CD14-positive monocyte (primary cell): ENCODE data around the gene SNAI3. TPM values are rescaled to one million over a fixed set of nuclear protein-coding genes. Genes with fewer than 3 reads are reported as not detected.

Experiments used
- DNase-seq, 3 donors: peaks; one replicate each; pipeline ENCODE4 v3.0.0-alpha.2; 2011 to 2022
- H2AFZ ChIP-seq: 2 replicates; pipeline ENCODE4 v1.6.0; 2012; ENCODE audit warnings: mild to moderate bottlenecking, low read depth, low read length, inconsistent platforms; ENCODE audit not compliant: insufficient read depth, poor library complexity, severe bottlenecking
- H3K27ac ChIP-seq, 2 donors: 1 replicate in 1 of 2; 2 replicates in 1 of 2; pipeline ENCODE4 v1.5.1; 2012 to 2013; ENCODE audit warnings: low read length in 2 of 2, control low read depth in 1 of 2, inconsistent platforms in 1 of 2, low read depth in 1 of 2, mild to moderate bottlenecking in 1 of 2
- H3K27me3 ChIP-seq, 2 donors: one replicate each; pipeline versions ENCODE4 v1.6.0 to v1.6.1; 2011 to 2013; ENCODE audit warnings: low read length in 2 of 2; ENCODE audit not compliant: control insufficient read depth in 2 of 2, insufficient read depth in 2 of 2
- H3K36me3 ChIP-seq, 2 donors: replicated peaks in 1 of 2; 1 replicate in 1 of 2; 2 replicates in 1 of 2; pipeline versions ENCODE4 v1.5.1 to v1.6.1; 2012 to 2013; ENCODE audit warnings: low read length in 2 of 2, control low read depth in 1 of 2, inconsistent platforms in 1 of 2, mild to moderate bottlenecking in 1 of 2; ENCODE audit not compliant: insufficient read depth in 2 of 2, control insufficient read depth in 1 of 2
- H3K4me1 ChIP-seq, 2 donors: 1 replicate in 1 of 2; 2 replicates in 1 of 2; pipeline versions ENCODE4 v1.5.1 to v1.6.1; 2012 to 2013; ENCODE audit warnings: low read length in 2 of 2, control low read depth in 1 of 2, inconsistent platforms in 1 of 2, mild to moderate bottlenecking in 1 of 2, moderate library complexity in 1 of 2; ENCODE audit not compliant: insufficient read depth in 2 of 2, control insufficient read depth in 1 of 2
- H3K4me2 ChIP-seq: replicated peaks from 2 replicates; pipeline ENCODE3; 2012; ENCODE audit warnings: low read length, moderate library complexity, mild to moderate bottlenecking; ENCODE audit not compliant: poor library complexity, severe bottlenecking; ENCODE audit errors: extremely low read depth
- H3K4me3 ChIP-seq, 3 experiments: fragments of 200-600 bp in 1 of 3; sonication (generic) in 1 of 3; replicated peaks in 1 of 3; 1 replicate in 2 of 3; 2 replicates in 1 of 3; pipeline ENCODE4 v1.5.1; 2011 to 2013; ENCODE audit warnings: low read length in 3 of 3, mild to moderate bottlenecking in 3 of 3, control low read depth in 2 of 3, low read depth in 2 of 3, inconsistent platforms in 1 of 3, moderate library complexity in 1 of 3
- H3K79me2 ChIP-seq: 2 replicates; pipeline ENCODE4 v1.6.0; 2012; ENCODE audit warnings: mild to moderate bottlenecking, control low read depth, inconsistent platforms, low read length, moderate library complexity; ENCODE audit not compliant: insufficient read depth
- H3K9ac ChIP-seq: 2 replicates; pipeline ENCODE4 v1.6.0; 2017; ENCODE audit warnings: low read length, mild to moderate bottlenecking; ENCODE audit not compliant: insufficient read depth, poor library complexity, severe bottlenecking
- H3K9me3 ChIP-seq, 2 donors: replicated peaks in 1 of 2; 1 replicate in 1 of 2; 2 replicates in 1 of 2; pipeline versions ENCODE4 v1.5.1 to v1.6.1; 2012 to 2013; ENCODE audit warnings: low read length in 2 of 2, control low read depth in 1 of 2; ENCODE audit not compliant: control insufficient read depth in 1 of 2, insufficient read depth in 1 of 2
- H4K20me1 ChIP-seq: 2 replicates; pipeline ENCODE4 v1.6.0; 2012; ENCODE audit warnings: mild to moderate bottlenecking, low read length, control low read depth, moderate library complexity; ENCODE audit not compliant: insufficient read depth
- H3K27ac Mint-ChIP-seq, 7 donors: one replicate each; pipeline ENCODE4 v1.8.0; 2020; ENCODE audit warnings: mild to moderate bottlenecking in 7 of 7, mixed read lengths in 7 of 7, moderate library complexity in 6 of 7, inconsistent platforms in 2 of 7
- H3K27me3 Mint-ChIP-seq, 3 donors: one replicate each; pipeline ENCODE4 v1.8.0; 2021 to 2022; ENCODE audit warnings: low read depth in 3 of 3, mild to moderate bottlenecking in 3 of 3, mixed read lengths in 3 of 3, moderate library complexity in 3 of 3, inconsistent platforms in 1 of 3
- H3K36me3 Mint-ChIP-seq, 2 donors: one replicate each; pipeline ENCODE4 v1.8.0; 2020; ENCODE audit warnings: mixed read lengths in 2 of 2, inconsistent platforms in 1 of 2, mild to moderate bottlenecking in 1 of 2
- H3K4me1 Mint-ChIP-seq: one replicate; pipeline ENCODE4 v1.8.0; 2020; ENCODE audit warnings: mild to moderate bottlenecking, mixed read lengths
- H3K4me3 Mint-ChIP-seq, 2 donors: one replicate each; pipeline ENCODE4 v1.8.0; 2020; ENCODE audit warnings: mild to moderate bottlenecking in 2 of 2, mixed read lengths in 2 of 2, moderate library complexity in 1 of 2
- H3K9me3 Mint-ChIP-seq, 7 donors: one replicate each; pipeline ENCODE4 v1.8.0; 2020 to 2022; ENCODE audit warnings: mixed read lengths in 7 of 7, mild to moderate bottlenecking in 6 of 7, moderate library complexity in 6 of 7, inconsistent platforms in 2 of 7
- WGBS: methylation state at CpG from one replicate; pipeline ENCODE4 v1.1.5; 2013; ENCODE audit warnings: missing lambda C conversion rate; ENCODE audit not compliant: insufficient coverage; 5-methylcytosine and 5-hydroxymethylcytosine counted together
- intact Hi-C, 2 donors: fragments of 100-400 bp; cut with micrococcal nuclease; formaldehyde crosslinking; loops; one replicate each; pipeline versions ENCODE4 v1.15.0 to v1.15.1; 2023
- polyA plus RNA-seq, 3 donors: library from polyadenylated mRNA; depleted of rRNA in 1 of 3; unstranded in 2 of 3; stranded (reverse) in 1 of 3; fragments of 300-500 nt in 2 of 3; fragments of >200 nt in 1 of 3; fragmentation: Illumina TruSeq in 2 of 3; gene quantifications; 1 replicate in 2 of 3; 2 replicates in 1 of 3; pipeline ENCODE4 v1.2.3, GENCODE V29; 2012 to 2021
- TF ChIP-seq, protein P1 (sequence below): fragments of 200-600 bp; IDR thresholded peaks from one replicate; pipeline ENCODE4 v1.8.0; 2022; ENCODE audit warnings: antibody characterized with exemption, mild to moderate bottlenecking

SNAI3 gene
- polyA plus RNA-seq, 3 donors: 4.2 to 6.4 (median 5.3) TPM

DNA sequence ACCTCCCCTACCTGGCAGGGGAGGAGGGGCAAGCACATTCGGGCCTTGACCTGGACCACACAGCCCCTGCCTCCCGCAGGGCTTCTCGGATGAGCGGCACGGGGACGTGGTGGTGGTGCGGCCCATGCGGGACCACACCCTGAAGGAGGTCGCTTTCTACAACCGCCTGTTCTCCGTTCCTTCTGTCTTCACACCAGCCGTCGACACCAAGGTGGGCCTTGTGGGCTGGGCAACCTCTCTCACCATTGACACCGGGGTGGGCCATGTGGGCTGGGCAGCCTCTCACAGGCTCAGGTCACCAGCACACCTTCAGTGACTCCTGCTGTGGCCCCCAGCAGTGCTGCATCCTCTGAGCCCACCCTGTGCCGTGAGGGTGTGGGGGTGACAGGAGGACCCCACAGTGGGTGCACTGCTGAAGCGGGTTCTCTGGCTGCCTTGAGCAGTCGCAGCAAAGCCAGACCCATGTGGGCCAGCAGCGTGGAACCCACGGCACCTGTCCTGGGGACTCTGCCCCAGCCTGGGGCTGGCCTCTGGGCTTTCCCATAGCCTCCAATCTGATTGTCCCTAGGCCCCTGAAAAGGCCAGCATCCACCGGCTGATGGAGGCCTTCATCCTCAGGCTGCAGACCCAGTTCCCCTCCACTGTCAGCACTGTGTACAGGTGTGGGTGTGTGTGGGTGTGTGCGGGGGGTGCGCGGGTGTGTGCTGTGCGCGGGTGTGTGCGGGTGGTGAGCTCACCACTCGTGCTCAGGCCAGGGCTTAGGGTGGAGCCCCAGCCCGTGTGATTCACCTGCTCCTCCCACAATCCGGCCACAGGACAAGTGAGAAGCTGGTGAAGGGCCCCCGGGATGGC, 27.5 kb upstream of the SNAI3 start:
- peaks cover 55 to 57% of the 10 kb centered on the region in 2 donors for H3K36me3 ChIP-seq
- Mint-ChIP-seq H3K27ac (peak overlapping the region in 2 of 7 donors; percentile 55 to 57), H3K36me3 (peaks cover 32 to 66% of the 10 kb centered on the region in 2 donors), H3K9me3 (no peaks in the 10 kb centered on the region), H3K4me3 (no peak overlapping the region), H3K4me1 (no peaks in the 10 kb centered on the region), H3K27me3 (no peaks in the 10 kb centered on the region)
- H3K4me3 ChIP-seq: no peak overlapping the region
- no peaks in the 10 kb centered on the region for H3K27me3 ChIP-seq
- H3K27ac ChIP-seq: no peak overlapping the region
- TF ChIP-seq, protein P1, sequence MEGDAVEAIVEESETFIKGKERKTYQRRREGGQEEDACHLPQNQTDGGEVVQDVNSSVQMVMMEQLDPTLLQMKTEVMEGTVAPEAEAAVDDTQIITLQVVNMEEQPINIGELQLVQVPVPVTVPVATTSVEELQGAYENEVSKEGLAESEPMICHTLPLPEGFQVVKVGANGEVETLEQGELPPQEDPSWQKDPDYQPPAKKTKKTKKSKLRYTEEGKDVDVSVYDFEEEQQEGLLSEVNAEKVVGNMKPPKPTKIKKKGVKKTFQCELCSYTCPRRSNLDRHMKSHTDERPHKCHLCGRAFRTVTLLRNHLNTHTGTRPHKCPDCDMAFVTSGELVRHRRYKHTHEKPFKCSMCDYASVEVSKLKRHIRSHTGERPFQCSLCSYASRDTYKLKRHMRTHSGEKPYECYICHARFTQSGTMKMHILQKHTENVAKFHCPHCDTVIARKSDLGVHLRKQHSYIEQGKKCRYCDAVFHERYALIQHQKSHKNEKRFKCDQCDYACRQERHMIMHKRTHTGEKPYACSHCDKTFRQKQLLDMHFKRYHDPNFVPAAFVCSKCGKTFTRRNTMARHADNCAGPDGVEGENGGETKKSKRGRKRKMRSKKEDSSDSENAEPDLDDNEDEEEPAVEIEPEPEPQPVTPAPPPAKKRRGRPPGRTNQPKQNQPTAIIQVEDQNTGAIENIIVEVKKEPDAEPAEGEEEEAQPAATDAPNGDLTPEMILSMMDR: no peak
- peaks cover 71% of the 10 kb centered on the region for H4K20me1 ChIP-seq
- H3K4me1 ChIP-seq: no peaks in the 10 kb centered on the region
- DNase-seq: no peak
- H3K9me3 ChIP-seq: no peaks in the 10 kb centered on the region
- no peak overlapping the region for H3K9ac ChIP-seq
- peaks cover 3% of the 10 kb centered on the region for H3K79me2 ChIP-seq
- intact Hi-C loops: no loop called here
- H2AFZ ChIP-seq: no peak overlapping the region
- H3K4me2 ChIP-seq: no peak overlapping the region
- WGBS: 84% methylated on average over 23 of the region's 30 CpGs

DNA sequence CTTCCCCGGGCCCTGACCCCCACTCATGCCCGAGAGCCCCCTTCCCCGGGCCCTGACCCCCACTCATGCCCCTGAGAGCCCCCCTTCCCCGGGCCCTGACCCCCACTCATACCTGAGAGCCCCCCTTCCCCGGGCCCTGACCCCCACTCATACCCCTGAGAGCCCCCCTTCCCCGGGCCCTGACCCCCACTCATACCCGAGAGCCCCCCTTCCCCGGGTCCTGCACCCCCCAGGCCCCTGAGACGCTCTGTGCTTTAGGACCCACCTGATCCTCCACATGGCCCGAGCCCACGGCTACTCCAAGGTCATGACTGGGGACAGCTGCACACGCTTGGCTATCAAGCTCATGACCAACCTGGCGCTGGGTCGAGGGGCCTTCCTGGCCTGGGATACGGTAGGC, 26.7 kb upstream of the SNAI3 start:
- Histone ChIP-seq H3K4me3 (no peak overlapping the region), H3K9me3 (no peaks in the 10 kb centered on the region), H3K79me2 (peaks cover 3% of the 10 kb centered on the region), H2AFZ (no peak overlapping the region), H3K4me2 (no peak overlapping the region), H4K20me1 (peaks cover 64% of the 10 kb centered on the region), H3K27me3 (no peaks in the 10 kb centered on the region), H3K27ac (no peak overlapping the region), H3K9ac (no peak overlapping the region), H3K4me1 (no peaks in the 10 kb centered on the region), H3K36me3 (peaks cover 48 to 49% of the 10 kb centered on the region in 2 donors)
- H3K9me3 Mint-ChIP-seq: no peaks in the 10 kb centered on the region
- H3K4me3 Mint-ChIP-seq: no peak overlapping the region
- H3K27me3 Mint-ChIP-seq: no peaks in the 10 kb centered on the region
- peaks cover 26 to 59% of the 10 kb centered on the region in 2 donors for H3K36me3 Mint-ChIP-seq
- no peaks in the 10 kb centered on the region for H3K4me1 Mint-ChIP-seq
- TF ChIP-seq, protein P1: no peak
- intact Hi-C loops: no loop called here
- WGBS: 88% methylated on average over 4 of the region's 15 CpGs
- DNase-seq: no peak
- no peak overlapping the region for H3K27ac Mint-ChIP-seq
